ENCODE data around the gene RHD. TPM values are rescaled to one million over a fixed set of nuclear protein-coding genes. Genes with fewer than 3 reads are reported as not detected.
A peak's percentile ranks its signal among the peaks of the same experiment; 100 is the strongest.
"Not testable (repeated sequence)": the region's sequence is repeated elsewhere in the genome, so short reads cannot be mapped to it uniquely, and the experiment has no call there.

The RHD gene
- total RNA-seq (2014; rRNA removed; shearing (Covaris generic); ENCODE audit: low replicate concordance) = not detected in 2 replicates

DNA sequence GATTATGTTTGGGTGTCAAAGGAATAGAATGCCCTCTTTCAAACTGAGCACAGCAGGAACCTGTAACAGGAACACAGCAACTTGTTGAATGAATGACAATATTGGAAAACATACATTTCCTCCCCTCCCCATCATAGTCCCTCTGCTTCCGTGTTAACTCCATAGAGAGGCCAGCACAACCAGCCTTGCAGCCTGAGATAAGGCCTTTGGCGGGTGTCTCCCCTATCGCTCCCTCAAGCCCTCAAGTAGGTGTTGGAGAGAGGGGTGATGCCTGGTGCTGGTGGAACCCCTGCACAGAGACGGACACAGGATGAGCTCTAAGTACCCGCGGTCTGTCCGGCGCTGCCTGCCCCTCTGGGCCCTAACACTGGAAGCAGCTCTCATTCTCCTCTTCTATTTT lies at the start of gene RHD:
TSS of gene RHD (plus strand) at position 272 of the 400 bp plus-strand sequence. CDS start at position 311, 39 bp downstream.
- not testable (repeated sequence) for H3K9me3 ChIP-seq, DNase-seq, H3K27me3 ChIP-seq, H3K4me3 ChIP-seq, H3K36me3 ChIP-seq

DNA sequence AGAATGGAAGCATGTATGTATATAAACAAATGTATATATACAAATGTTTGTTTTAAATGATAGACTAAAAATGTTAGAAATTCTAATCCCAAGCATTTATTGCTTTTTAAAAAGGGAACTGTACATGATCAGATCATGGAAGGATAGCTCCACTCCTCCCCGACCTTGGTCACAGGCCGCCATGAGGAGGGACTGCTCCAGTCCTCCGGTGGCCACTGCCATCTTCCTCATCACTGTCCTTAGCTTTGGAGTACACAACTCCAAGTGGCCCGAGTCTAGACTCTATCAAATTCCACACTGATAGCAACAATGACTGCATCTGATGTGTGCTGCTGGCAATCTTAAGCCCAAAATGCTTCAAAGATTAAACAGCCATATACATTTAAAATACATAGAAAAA lies 49.7 kb upstream of the RHD start:
- Histone ChIP-seq H3K9me3 (no peaks in the 10 kb centered on the region), H3K36me3 (peaks cover 47% of the 10 kb centered on the region), H3K4me3 (no peak overlapping the region), H3K27me3 (no peaks in the 10 kb centered on the region)
- no peak for DNase-seq

DNA sequence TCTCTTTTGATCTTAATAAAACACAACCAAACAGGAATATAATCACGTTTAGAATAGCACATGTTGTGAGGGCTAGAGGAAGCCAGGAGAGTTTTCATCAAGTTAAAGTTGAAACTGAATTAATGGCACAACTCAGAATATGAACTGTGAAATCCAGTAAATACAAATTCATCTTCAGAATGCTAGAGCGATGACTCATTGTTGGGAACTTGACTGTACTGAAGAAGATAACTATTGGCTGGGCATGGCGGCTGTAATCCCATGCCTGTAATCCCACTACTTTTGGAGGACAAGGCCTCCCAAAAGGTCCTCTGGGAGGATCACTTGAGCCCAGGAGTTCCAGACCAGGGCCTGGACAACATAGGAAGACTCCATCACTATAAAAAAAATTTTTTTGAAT lies 48.8 kb upstream of the RHD start:
- no peaks in the 10 kb centered on the region for H3K9me3 ChIP-seq
- DNase-seq = no peak
- no peaks in the 10 kb centered on the region for H3K27me3 ChIP-seq
- peaks cover 54% of the 10 kb centered on the region for H3K36me3 ChIP-seq
- no peak overlapping the region for H3K4me3 ChIP-seq

DNA sequence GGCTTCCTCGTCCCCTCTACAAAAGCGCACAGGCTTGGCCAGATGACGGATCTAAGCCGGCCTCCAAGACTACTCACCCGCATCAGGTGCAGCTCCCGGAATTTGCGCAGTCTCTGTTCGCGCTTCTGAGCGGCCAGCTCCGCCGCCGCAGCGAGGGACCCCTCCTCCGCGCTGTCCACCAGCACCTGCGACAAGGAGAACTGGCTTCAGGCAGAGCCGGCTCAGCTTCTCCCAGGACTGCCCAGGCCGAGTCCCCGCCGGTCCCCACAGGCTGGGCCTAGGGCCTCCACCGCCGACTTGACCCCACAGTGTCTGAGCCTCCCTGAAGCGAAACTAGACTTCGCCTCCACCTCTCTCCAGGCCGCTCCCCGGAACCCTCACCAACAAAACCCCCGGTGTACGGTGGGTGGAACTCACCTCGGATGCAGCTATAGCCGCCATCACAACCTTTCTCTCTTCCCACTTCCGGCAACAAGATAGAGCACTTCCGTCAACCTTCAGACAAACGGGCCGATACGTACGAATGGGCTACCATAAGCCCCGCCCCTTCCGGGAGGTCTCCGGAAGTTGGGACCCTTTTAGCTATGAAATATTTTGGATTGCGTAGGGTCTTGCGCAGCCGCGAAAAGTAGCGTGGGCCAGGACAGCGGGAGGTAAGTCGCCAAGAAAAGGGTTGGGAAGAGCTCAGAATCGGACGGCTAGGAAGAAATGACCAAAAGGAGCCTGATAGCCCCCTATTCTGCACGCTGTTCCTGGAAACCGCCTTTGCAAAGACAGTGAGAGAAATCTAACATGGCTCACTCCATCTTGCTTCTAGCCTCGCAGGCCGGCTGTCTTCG lies 40.1 kb upstream of the RHD start, which contains the start of gene SYF2:
TSS of gene SYF2 (minus strand) at position 476 of the 839 bp plus-strand sequence. CDS start at position 441, 35 bp downstream.
- Histone ChIP-seq H3K27me3 (no peaks in the 10 kb centered on the region), H3K9me3 (no peaks in the 10 kb centered on the region), H3K36me3 (peaks cover 47% of the 10 kb centered on the region), H3K4me3 (peak within 1 kb of the TSS; percentile 92)
- peak; percentile 91 for DNase-seq

- no peaks in the 10 kb centered on the region for H3K9me3 ChIP-seq
- no peaks in the 10 kb centered on the region for H3K27me3 ChIP-seq
- peak; percentile 89 for DNase-seq
- peak overlapping the region; percentile 92 for H3K4me3 ChIP-seq
- H3K36me3 ChIP-seq = peaks cover 38% of the 10 kb centered on the region
Measured at GRCh38 chr1:25232866-25233784, 39.2 kb upstream of the RHD start.

- not testable (repeated sequence) for H3K9me3 ChIP-seq, H3K27me3 ChIP-seq, H3K4me3 ChIP-seq, DNase-seq
- peaks cover 30% of the 10 kb centered on the region for H3K36me3 ChIP-seq
Measured at GRCh38 chr1:25235411-25235810, 36.9 kb upstream of the RHD start.

- not testable (repeated sequence) for DNase-seq, H3K27me3 ChIP-seq, H3K4me3 ChIP-seq, H3K9me3 ChIP-seq
- peaks cover 30% of the 10 kb centered on the region for H3K36me3 ChIP-seq
Measured at GRCh38 chr1:25236261-25236660, 36.0 kb upstream of the RHD start.

GRCh38 chr1:25238046-25238445 lies 34.3 kb upstream of the RHD start:
- Histone ChIP-seq H3K4me3 (no peak overlapping the region), H3K27me3 (no peaks in the 10 kb centered on the region), H3K36me3 (peaks cover 42% of the 10 kb centered on the region), H3K9me3 (no peaks in the 10 kb centered on the region)
- no peak for DNase-seq

- peak; percentile 50 for DNase-seq
- Histone ChIP-seq H3K36me3 (peaks cover 54% of the 10 kb centered on the region), H3K4me3 (peak overlapping the region; percentile 1), H3K27me3 (no peaks in the 10 kb centered on the region), H3K9me3 (no peaks in the 10 kb centered on the region)
Measured at GRCh38 chr1:25239681-25240541, 32.4 kb upstream of the RHD start.

- Histone ChIP-seq H3K4me3 (no peak overlapping the region), H3K27me3 (no peaks in the 10 kb centered on the region), H3K9me3 (no peaks in the 10 kb centered on the region), H3K36me3 (peaks cover 73% of the 10 kb centered on the region)
- DNase-seq = no peak
Measured at GRCh38 chr1:25243907-25244306, 28.4 kb upstream of the RHD start.

GRCh38 chr1:25245393-25245792 lies 26.9 kb upstream of the RHD start:
- no peak for DNase-seq
- H3K9me3 ChIP-seq = no peaks in the 10 kb centered on the region
- no peaks in the 10 kb centered on the region for H3K27me3 ChIP-seq
- peaks cover 63% of the 10 kb centered on the region for H3K36me3 ChIP-seq
- H3K4me3 ChIP-seq = peak overlapping the region; percentile 85

- DNase-seq = no peak
- Histone ChIP-seq H3K9me3 (no peaks in the 10 kb centered on the region), H3K36me3 (peaks cover 57% of the 10 kb centered on the region), H3K4me3 (peak overlapping the region; percentile 85), H3K27me3 (no peaks in the 10 kb centered on the region)
Measured at GRCh38 chr1:25245809-25246599, 26.3 kb upstream of the RHD start.

DNA sequence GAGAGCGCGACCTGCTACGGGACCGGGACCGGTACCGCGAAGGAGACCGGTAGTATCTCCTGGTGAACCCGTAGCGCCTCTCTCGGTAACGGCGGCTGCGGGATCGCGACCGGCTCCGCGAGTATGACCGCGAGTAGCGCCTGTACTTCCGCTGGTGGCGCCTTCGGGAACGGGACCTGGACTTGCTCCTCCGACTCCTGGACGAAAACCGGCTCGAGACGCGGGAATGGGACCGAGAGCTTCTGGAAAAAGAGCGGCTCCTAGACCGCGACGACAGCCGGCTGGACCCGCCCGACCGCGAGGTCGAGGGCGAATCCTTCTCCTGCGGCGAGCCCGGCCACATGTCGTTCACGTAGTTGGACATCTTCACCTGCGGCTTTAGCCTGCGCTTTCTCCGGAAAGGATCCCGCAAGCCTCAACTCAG lies 25.7 kb upstream of the RHD start:
- Histone ChIP-seq H3K4me3 (peak overlapping the region; percentile 85), H3K36me3 (peaks cover 52% of the 10 kb centered on the region), H3K27me3 (no peaks in the 10 kb centered on the region), H3K9me3 (no peaks in the 10 kb centered on the region)
- peak; percentile 40 for DNase-seq

GRCh38 chr1:25247024-25247828 lies 25.1 kb upstream of the RHD start, which contains the start of gene RSRP1:
RSRP1 (minus strand) TSS chr1:25247454; CDS start chr1:25246963, 491 bp downstream.
- Histone ChIP-seq H3K9me3 (no peaks in the 10 kb centered on the region), H3K4me3 (peak within 1 kb of the TSS; percentile 85), H3K27me3 (no peaks in the 10 kb centered on the region), H3K36me3 (peaks cover 46% of the 10 kb centered on the region)
- peak; percentile 98 for DNase-seq

Data from MG63 (cell line).